HEK293 (cell line): ENCODE measurements around the gene WWTR1.

Experiments used
- CTCF ChIA-PET: fragments of 350-600 bp; formaldehyde crosslinking; extraction: SDS; loops from one replicate; lab custom pipeline; 2021; ENCODE audit warnings: antibody characterized with exemption; lab: Yijun Ruan, JAX
- POLR2A ChIA-PET: fragments of 300-600 bp; formaldehyde crosslinking; extraction: SDS; loops from one replicate; lab custom pipeline; 2020; ENCODE audit warnings: antibody characterized with exemption, inconsistent platforms; lab: Yijun Ruan, JAX
- H3K27ac ChIP-seq: fragments of 200-500 bp; sonication (Bioruptor generic); 2 replicates; pipeline ENCODE4 v1.5.1; 2014; ENCODE audit warnings: low read depth, low read length, control low read depth, inconsistent platforms; ENCODE audit errors: extremely low read depth
- H3K36me3 ChIP-seq, 2 experiments: fragments of 200-500 bp in 1 of 2; sonication (Bioruptor generic) in 1 of 2; 1 replicate in 1 of 2; 2 replicates in 1 of 2; pipeline ENCODE4 v1.5.1; 2014 to 2017; ENCODE audit warnings: inconsistent platforms in 2 of 2, low read length in 2 of 2; ENCODE audit not compliant: control insufficient read depth in 2 of 2, insufficient read depth in 1 of 2
- H3K4me1 ChIP-seq: fragments of 200-500 bp; sonication (Bioruptor generic); 2 replicates; pipeline ENCODE4 v1.5.1; 2014; ENCODE audit warnings: mild to moderate bottlenecking, low read length, inconsistent platforms; ENCODE audit not compliant: control insufficient read depth, insufficient read depth
- H3K4me3 ChIP-seq: 2 replicates; pipeline ENCODE4 v1.5.1; 2011; ENCODE audit warnings: low read depth, mild to moderate bottlenecking, control low read depth, low read length, moderate library complexity
- H3K9me3 ChIP-seq: fragments of 200-500 bp; sonication (Bioruptor generic); 2 replicates; pipeline ENCODE4 v1.5.1; 2014; ENCODE audit warnings: low read depth, low read length, inconsistent platforms; ENCODE audit not compliant: control insufficient read depth, insufficient read depth
- BCL11A ChIP-seq: fragments of 450-650 bp; formaldehyde crosslinking; IDR thresholded peaks from 2 replicates; pipeline ENCODE4 v1.5.1; 2016; ENCODE audit warnings: low read depth, missing biosample characterization, missing genetic modification characterization
- ELK4 ChIP-seq: IDR thresholded peaks from 2 replicates; pipeline ENCODE4 v1.6.1; 2011; ENCODE audit warnings: mild to moderate bottlenecking, low read depth, low read length, borderline replicate concordance
- GLIS1 ChIP-seq: fragments of 450-650 bp; formaldehyde crosslinking; IDR thresholded peaks from 2 replicates; pipeline ENCODE4 v1.5.1; 2016; ENCODE audit warnings: missing biosample characterization, missing genetic modification characterization
- GLIS2 ChIP-seq: fragments of 450-650 bp; formaldehyde crosslinking; IDR thresholded peaks from 2 replicates; pipeline ENCODE4 v1.5.1; 2016; ENCODE audit warnings: missing biosample characterization, missing genetic modification characterization
- HOXA7 ChIP-seq: sonication (generic); formaldehyde crosslinking; IDR thresholded peaks from 2 replicates; pipeline ENCODE4 v1.8.1; 2022; ENCODE audit warnings: missing genetic modification reagents, borderline replicate concordance
- HOXC10 ChIP-seq: sonication (generic); formaldehyde crosslinking; IDR thresholded peaks from 2 replicates; pipeline ENCODE4 v1.8.1; 2023; ENCODE audit warnings: mild to moderate bottlenecking, missing genetic modification reagents
- OVOL3 ChIP-seq: fragments of 450-650 bp; formaldehyde crosslinking; IDR thresholded peaks from 2 replicates; pipeline ENCODE4 v1.5.1; 2016; ENCODE audit warnings: missing biosample characterization, missing genetic modification characterization
- PATZ1 ChIP-seq: fragments of 450-650 bp; formaldehyde crosslinking; IDR thresholded peaks from 2 replicates; pipeline ENCODE4 v1.5.1; 2016; ENCODE audit warnings: missing biosample characterization, missing genetic modification characterization
- PRDM1 ChIP-seq: fragments of 450-650 bp; formaldehyde crosslinking; IDR thresholded peaks from 2 replicates; pipeline ENCODE4; 2016; ENCODE audit warnings: missing biosample characterization, missing genetic modification characterization
- REPIN1 ChIP-seq: fragments of 450-650 bp; formaldehyde crosslinking; IDR thresholded peaks from 2 replicates; pipeline ENCODE4 v1.5.1; 2017; ENCODE audit warnings: missing biosample characterization, missing genetic modification characterization, low read depth
- SCRT1 ChIP-seq: fragments of 450-650 bp; formaldehyde crosslinking; IDR thresholded peaks from 2 replicates; pipeline ENCODE4 v1.5.1; 2016; ENCODE audit warnings: missing biosample characterization, missing genetic modification characterization, borderline replicate concordance
- ZBTB49 ChIP-seq: fragments of 450-650 bp; formaldehyde crosslinking; IDR thresholded peaks from 2 replicates; pipeline ENCODE4 v1.5.1; 2016; ENCODE audit warnings: missing biosample characterization, missing genetic modification characterization, low read depth
- ZNF112 ChIP-seq: fragments of 450-650 bp; formaldehyde crosslinking; IDR thresholded peaks from 2 replicates; pipeline ENCODE4 v1.5.0; 2017; ENCODE audit warnings: missing biosample characterization, missing genetic modification characterization
- ZNF138 ChIP-seq: fragments of 450-650 bp; formaldehyde crosslinking; IDR thresholded peaks from 2 replicates; pipeline ENCODE4 v1.5.1; 2016; ENCODE audit warnings: missing biosample characterization, missing genetic modification characterization, borderline replicate concordance
- ZNF211 ChIP-seq: fragments of 450-650 bp; formaldehyde crosslinking; IDR thresholded peaks from 2 replicates; pipeline ENCODE4 v1.5.1; 2016; ENCODE audit warnings: low read depth, missing biosample characterization, missing genetic modification characterization
- ZNF274 ChIP-seq, 2 experiments: fragments of 200-500 bp in 1 of 2; fragments of 450-650 bp in 1 of 2; sonication (Bioruptor generic) in 1 of 2; formaldehyde crosslinking in 1 of 2; IDR thresholded peaks; 2 replicates each; pipeline versions ENCODE4 v1.5.1 to v1.6.1; 2014 to 2016; ENCODE audit warnings: borderline replicate concordance in 1 of 2, inconsistent platforms in 1 of 2, low read length in 1 of 2, missing biosample characterization in 1 of 2, missing genetic modification characterization in 1 of 2
- ZNF555 ChIP-seq: fragments of 450-650 bp; formaldehyde crosslinking; conservative IDR thresholded peaks from 2 replicates; pipeline ENCODE4 v1.5.1; 2017; ENCODE audit warnings: missing biosample characterization, mild to moderate bottlenecking, missing genetic modification characterization, inconsistent platforms
- ZNF596 ChIP-seq: fragments of 450-650 bp; IDR thresholded peaks from 2 replicates; pipeline ENCODE4 v1.5.0; 2018; ENCODE audit warnings: missing biosample characterization, mild to moderate bottlenecking, missing genetic modification characterization, moderate library complexity
- ZNF645 ChIP-seq: fragments of 450-650 bp; formaldehyde crosslinking; IDR thresholded peaks from 2 replicates; pipeline ENCODE4; 2016; ENCODE audit warnings: missing biosample characterization, missing genetic modification characterization
- ZNF707 ChIP-seq: fragments of 450-650 bp; formaldehyde crosslinking; IDR thresholded peaks from 2 replicates; pipeline ENCODE4 v1.5.1; 2016; ENCODE audit warnings: missing biosample characterization, missing genetic modification characterization
- ZNF792 ChIP-seq: fragments of 450-650 bp; formaldehyde crosslinking; IDR thresholded peaks from 2 replicates; pipeline ENCODE4 v1.5.1; 2016; ENCODE audit warnings: missing biosample characterization, missing genetic modification characterization
- ZNF843 ChIP-seq: fragments of 450-650 bp; formaldehyde crosslinking; IDR thresholded peaks from 2 replicates; pipeline ENCODE4 v1.5.1; 2016; ENCODE audit warnings: missing biosample characterization, missing genetic modification characterization

WWTR1 gene

GRCh38 chr3:149497966-149498670 lies 159.7 kb downstream of the WWTR1 start:
- Histone ChIP-seq H3K36me3 (no peaks in the 10 kb centered on the region), H3K4me3 (no peak overlapping the region), H3K27ac (no peak overlapping the region), H3K4me1 (no peaks in the 10 kb centered on the region), H3K9me3 (no peaks in the 10 kb centered on the region)
- POLR2A ChIA-PET, result no interaction called here
- TF ChIP-seq PRDM1 (tag by site-specific recombination) (no peak), GLIS2 (tag by site-specific recombination) (no peak), ELK4 (no peak), ZNF843 (tag by site-specific recombination) (no peak), GLIS1 (tag by site-specific recombination) (no peak), ZNF596 (no peak)
- CTCF ChIA-PET, result interaction anchor here (0.7 kb wide), 1 partner anchor 1693 kb away, joined by 3 read pairs; no protein-coding TSS in a partner anchor

- ChIA-PET POLR2A (no interaction called here), CTCF (interaction anchor here (0.6 to 1.2 kb wide), 2 partner anchors 272 to 275 kb away, joined by 4 to 5 read pairs; no protein-coding TSS in a partner anchor)
- no peaks in the 10 kb centered on the region for H3K4me1 ChIP-seq
- no peak for TF ChIP-seq OVOL3 (tag by site-specific recombination)
- no peak for TF ChIP-seq PATZ1 (tag by site-specific recombination)
- no peak for TF ChIP-seq ZNF112
- TF ChIP-seq ZNF274 (IDR thresholded peaks at IDR 0.05; ENCODE audit: low read length), result no peak
- no peak for TF ChIP-seq ZNF274 (tag by site-specific recombination; IDR thresholded peaks at IDR 0.05; ENCODE audit: borderline replicate concordance)
- TF ChIP-seq ZNF138, result no peak
- no peak for TF ChIP-seq ZNF645 (tag by site-specific recombination)
- no peak for TF ChIP-seq ZNF555
- no peak for TF ChIP-seq REPIN1 (tag by site-specific recombination)
- TF ChIP-seq ZBTB49, result no peak
- no peak for TF ChIP-seq HOXA7
- TF ChIP-seq SCRT1 (tag by site-specific recombination), result no peak
- no peak for TF ChIP-seq ZNF792 (tag by site-specific recombination)
- TF ChIP-seq BCL11A, result no peak
- no peak for TF ChIP-seq HOXC10 (CRISPR knock-in tag)
- no peak for TF ChIP-seq ZNF211 (tag by site-specific recombination)
- no peak for TF ChIP-seq ZNF707
- H3K36me3 ChIP-seq, result no peaks in the 10 kb centered on the region
- H3K9me3 ChIP-seq, result no peaks in the 10 kb centered on the region
- H3K4me3 ChIP-seq, result no peak overlapping the region
- H3K27ac ChIP-seq, result no peak overlapping the region
Observed at GRCh38 chr3:149496891-149497290, 160.9 kb downstream of the WWTR1 start.
